ENCODE results near the gene AGMO. TPM values are rescaled to one million over a fixed set of nuclear protein-coding genes. Genes with fewer than 3 reads are reported as not detected.

AGMO gene
- polyA plus RNA-seq, 4 donors = 2.5 to 23.0 (median 9.9) TPM

GRCh38 chr7:15389073-15389472 is 172.7 kb downstream of the AGMO start:
- peaks cover 0 to 2% (median 0%) of the 10 kb centered on the region in 3 donors for H3K36me3 ChIP-seq (ENCODE audit: control insufficient read depth in 3 of 3, insufficient read depth in 2 of 3, low read depth in 1 of 3, low read length in 3 of 3)
- no peak overlapping the region for H3K4me3 ChIP-seq (ENCODE audit: low read depth in 1 of 3, low read length in 3 of 3)
- H3K4me1 ChIP-seq (ENCODE audit: control insufficient read depth in 3 of 3, insufficient read depth in 2 of 3, low read depth in 1 of 3, low read length in 2 of 3) = no peaks in the 10 kb centered on the region
- FAIRE-seq (no peak), DNase-seq (no peak)
- 89 to 93% (median 92%) methylated on average over 1 of the region's 1 CpG for WGBS, 3 donors
- no peaks in the 10 kb centered on the region for H3K9me3 ChIP-seq (ENCODE audit: control insufficient read depth in 2 of 2, insufficient read depth in 1 of 2, low read depth in 1 of 2, low read length in 1 of 2)
- H3K27ac ChIP-seq (ENCODE audit: low read depth in 1 of 3, low read length in 2 of 3) = no peak overlapping the region
- H3K27me3 ChIP-seq (ENCODE audit: control insufficient read depth in 3 of 3, insufficient read depth in 3 of 3, low read length in 3 of 3) = no peaks in the 10 kb centered on the region

DNA sequence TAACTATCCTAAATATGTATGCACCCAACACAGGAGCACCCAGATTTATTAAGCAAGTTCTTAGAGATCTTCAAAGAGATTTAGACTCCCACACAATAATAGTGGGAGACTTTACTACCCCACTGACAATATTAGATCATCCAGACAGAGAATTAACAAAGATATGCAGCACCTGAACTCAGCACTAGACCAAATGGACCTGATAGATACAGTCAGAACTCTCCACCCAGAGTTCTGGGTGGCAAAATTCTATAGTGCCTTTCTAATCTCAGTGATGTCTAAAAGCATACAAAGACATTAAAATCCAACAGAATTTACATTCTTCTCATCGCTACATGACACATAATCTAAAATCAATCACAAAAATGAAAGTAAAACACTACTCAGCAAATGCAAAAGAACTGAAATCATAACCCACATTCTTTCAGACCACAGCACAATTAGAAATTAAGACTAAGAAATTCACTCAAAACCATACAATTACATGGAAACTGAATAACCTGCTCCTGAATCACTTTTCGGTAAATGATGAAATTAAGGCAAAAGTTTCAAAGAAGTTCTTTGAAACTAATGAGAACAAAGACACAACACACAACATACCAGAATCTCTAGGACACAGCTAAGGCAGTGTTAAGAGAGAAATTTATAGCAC is 183.2 kb downstream of the AGMO start:
- no peak overlapping the region for H3K27ac ChIP-seq (ENCODE audit: low read depth in 1 of 3, low read length in 2 of 3)
- H3K27me3 ChIP-seq (ENCODE audit: control insufficient read depth in 3 of 3, insufficient read depth in 3 of 3, low read length in 3 of 3) = no peaks in the 10 kb centered on the region
- FAIRE-seq (no peak), DNase-seq (no peak)
- no peaks in the 10 kb centered on the region for H3K9me3 ChIP-seq (ENCODE audit: control insufficient read depth in 2 of 2, insufficient read depth in 1 of 2, low read depth in 1 of 2, low read length in 1 of 2)
- no peaks in the 10 kb centered on the region for H3K4me1 ChIP-seq (ENCODE audit: control insufficient read depth in 3 of 3, insufficient read depth in 2 of 3, low read depth in 1 of 3, low read length in 2 of 3)
- no peak overlapping the region for H3K4me3 ChIP-seq (ENCODE audit: low read depth in 1 of 3, low read length in 3 of 3)
- no peaks in the 10 kb centered on the region for H3K36me3 ChIP-seq (ENCODE audit: control insufficient read depth in 3 of 3, insufficient read depth in 2 of 3, low read depth in 1 of 3, low read length in 3 of 3)
- WGBS, 3 donors = 90 to 95% (median 90%) methylated on average over 2 of the region's 2 CpGs

GRCh38 chr7:15376600-15376999 is 185.2 kb downstream of the AGMO start:
- no peaks in the 10 kb centered on the region for H3K9me3 ChIP-seq (ENCODE audit: control insufficient read depth in 2 of 2, insufficient read depth in 1 of 2, low read depth in 1 of 2, low read length in 1 of 2)
- no peak overlapping the region for H3K4me3 ChIP-seq (ENCODE audit: low read depth in 1 of 3, low read length in 3 of 3)
- DNase-seq = no peak
- no peak overlapping the region for H3K27ac ChIP-seq (ENCODE audit: low read depth in 1 of 3, low read length in 2 of 3)
- H3K27me3 ChIP-seq (ENCODE audit: control insufficient read depth in 3 of 3, insufficient read depth in 3 of 3, low read length in 3 of 3) = no peaks in the 10 kb centered on the region
- no peaks in the 10 kb centered on the region for H3K36me3 ChIP-seq (ENCODE audit: control insufficient read depth in 3 of 3, insufficient read depth in 2 of 3, low read depth in 1 of 3, low read length in 3 of 3)
- no peaks in the 10 kb centered on the region for H3K4me1 ChIP-seq (ENCODE audit: control insufficient read depth in 3 of 3, insufficient read depth in 2 of 3, low read depth in 1 of 3, low read length in 2 of 3)
- WGBS, 3 donors = 28 to 35% (median 33%) methylated on average over 2 of the region's 2 CpGs
- FAIRE-seq = no peak

GRCh38 chr7:15370441-15370840 is 191.4 kb downstream of the AGMO start:
- Histone ChIP-seq H3K4me3 (ENCODE audit: low read depth in 1 of 3, low read length in 3 of 3) (no peak overlapping the region), H3K4me1 (ENCODE audit: control insufficient read depth in 3 of 3, insufficient read depth in 2 of 3, low read depth in 1 of 3, low read length in 2 of 3) (no peaks in the 10 kb centered on the region), H3K9me3 (ENCODE audit: control insufficient read depth in 2 of 2, insufficient read depth in 1 of 2, low read depth in 1 of 2, low read length in 1 of 2) (no peaks in the 10 kb centered on the region), H3K27ac (ENCODE audit: low read depth in 1 of 3, low read length in 2 of 3) (no peak overlapping the region), H3K36me3 (ENCODE audit: control insufficient read depth in 3 of 3, insufficient read depth in 2 of 3, low read depth in 1 of 3, low read length in 3 of 3) (no peaks in the 10 kb centered on the region), H3K27me3 (ENCODE audit: control insufficient read depth in 3 of 3, insufficient read depth in 3 of 3, low read length in 3 of 3) (no peaks in the 10 kb centered on the region)
- DNase-seq (no peak), FAIRE-seq (no peak)
- 75 to 85% (median 80%) methylated on average over 1 of the region's 1 CpG for WGBS, 3 donors

- Histone ChIP-seq H3K9me3 (ENCODE audit: control insufficient read depth in 2 of 2, insufficient read depth in 1 of 2, low read depth in 1 of 2, low read length in 1 of 2) (no peaks in the 10 kb centered on the region), H3K4me3 (ENCODE audit: low read depth in 1 of 3, low read length in 3 of 3) (no peak overlapping the region), H3K4me1 (ENCODE audit: control insufficient read depth in 3 of 3, insufficient read depth in 2 of 3, low read depth in 1 of 3, low read length in 2 of 3) (no peaks in the 10 kb centered on the region), H3K36me3 (ENCODE audit: control insufficient read depth in 3 of 3, insufficient read depth in 2 of 3, low read depth in 1 of 3, low read length in 3 of 3) (no peaks in the 10 kb centered on the region), H3K27ac (ENCODE audit: low read depth in 1 of 3, low read length in 2 of 3) (no peak overlapping the region), H3K27me3 (ENCODE audit: control insufficient read depth in 3 of 3, insufficient read depth in 3 of 3, low read length in 3 of 3) (no peaks in the 10 kb centered on the region)
- WGBS, 3 donors = 73 to 85% (median 85%) methylated on average over 1 of the region's 1 CpG
- no peak for FAIRE-seq
- no peak for DNase-seq
These were observed 193.2 kb downstream of the AGMO start for GRCh38 chr7:15368653-15369052.

GRCh38 chr7:15367897-15368296 is 193.9 kb downstream of the AGMO start:
- Histone ChIP-seq H3K36me3 (ENCODE audit: control insufficient read depth in 3 of 3, insufficient read depth in 2 of 3, low read depth in 1 of 3, low read length in 3 of 3) (no peaks in the 10 kb centered on the region), H3K9me3 (ENCODE audit: control insufficient read depth in 2 of 2, insufficient read depth in 1 of 2, low read depth in 1 of 2, low read length in 1 of 2) (no peaks in the 10 kb centered on the region), H3K4me3 (ENCODE audit: low read depth in 1 of 3, low read length in 3 of 3) (no peak overlapping the region), H3K27ac (ENCODE audit: low read depth in 1 of 3, low read length in 2 of 3) (no peak overlapping the region), H3K4me1 (ENCODE audit: control insufficient read depth in 3 of 3, insufficient read depth in 2 of 3, low read depth in 1 of 3, low read length in 2 of 3) (no peaks in the 10 kb centered on the region), H3K27me3 (ENCODE audit: control insufficient read depth in 3 of 3, insufficient read depth in 3 of 3, low read length in 3 of 3) (no peaks in the 10 kb centered on the region)
- no peak for FAIRE-seq
- DNase-seq = no peak
- 79 to 91% (median 80%) methylated on average over 3 of the region's 3 CpGs for WGBS, 3 donors

- WGBS, 3 donors = 63 to 76% (median 72%) methylated on average over 5 of the region's 5 CpGs
- H3K9me3 ChIP-seq (ENCODE audit: control insufficient read depth in 2 of 2, insufficient read depth in 1 of 2, low read depth in 1 of 2, low read length in 1 of 2) = no peaks in the 10 kb centered on the region
- H3K4me1 ChIP-seq (ENCODE audit: control insufficient read depth in 3 of 3, insufficient read depth in 2 of 3, low read depth in 1 of 3, low read length in 2 of 3) = no peaks in the 10 kb centered on the region
- H3K27ac ChIP-seq (ENCODE audit: low read depth in 1 of 3, low read length in 2 of 3) = no peak overlapping the region
- no peak for DNase-seq
- no peaks in the 10 kb centered on the region for H3K36me3 ChIP-seq (ENCODE audit: control insufficient read depth in 3 of 3, insufficient read depth in 2 of 3, low read depth in 1 of 3, low read length in 3 of 3)
- H3K27me3 ChIP-seq (ENCODE audit: control insufficient read depth in 3 of 3, insufficient read depth in 3 of 3, low read length in 3 of 3) = no peaks in the 10 kb centered on the region
- H3K4me3 ChIP-seq (ENCODE audit: low read depth in 1 of 3, low read length in 3 of 3) = no peak overlapping the region
- no peak for FAIRE-seq
These were observed 203.7 kb downstream of the AGMO start for GRCh38 chr7:15358112-15358511.

- no peak for DNase-seq
- Histone ChIP-seq H3K9me3 (ENCODE audit: control insufficient read depth in 2 of 2, insufficient read depth in 1 of 2, low read depth in 1 of 2, low read length in 1 of 2) (no peaks in the 10 kb centered on the region), H3K27ac (ENCODE audit: low read depth in 1 of 3, low read length in 2 of 3) (no peak overlapping the region), H3K4me1 (ENCODE audit: control insufficient read depth in 3 of 3, insufficient read depth in 2 of 3, low read depth in 1 of 3, low read length in 2 of 3) (no peaks in the 10 kb centered on the region), H3K36me3 (ENCODE audit: control insufficient read depth in 3 of 3, insufficient read depth in 2 of 3, low read depth in 1 of 3, low read length in 3 of 3) (no peaks in the 10 kb centered on the region), H3K27me3 (ENCODE audit: control insufficient read depth in 3 of 3, insufficient read depth in 3 of 3, low read length in 3 of 3) (no peaks in the 10 kb centered on the region), H3K4me3 (ENCODE audit: low read depth in 1 of 3, low read length in 3 of 3) (no peak overlapping the region)
- FAIRE-seq = no peak
- WGBS, 3 donors = 86 to 89% (median 86%) methylated on average over 20 of the region's 20 CpGs
These were observed 209.2 kb downstream of the AGMO start for GRCh38 chr7:15352421-15353206.

Measured in small intestine (tissue), 7 donors.